Measurements from ENCODE around the gene PLPP3. TPM values are rescaled to one million over a fixed set of nuclear protein-coding genes. Genes with fewer than 3 reads are reported as not detected.

Gene PLPP3
- total and polyA plus RNA-seq, 2 experiments from 2014 or later, result 103 to 159 TPM

GRCh38 chr1:56469640-56470371, 109.6 kb downstream of the PLPP3 start:
- H3K9me3 ChIP-seq (ENCODE audit: low read depth), result no peaks in the 10 kb centered on the region

GRCh38 chr1:56468518-56468917, 110.8 kb downstream of the PLPP3 start:
- Histone ChIP-seq H3K4me1 (ENCODE audit: insufficient read depth) (no peaks in the 10 kb centered on the region), H3K4me3 (no peak overlapping the region), H3K27ac (no peak overlapping the region), H3K9me2 (replicated peaks; ENCODE audit: insufficient read depth) (no peaks in the 10 kb centered on the region), H3K79me2 (no peaks in the 10 kb centered on the region), H3K36me3 (replicated peaks; ENCODE audit: insufficient read depth, low read depth) (no peaks in the 10 kb centered on the region), H4K20me1 (ENCODE audit: insufficient read depth, poor library complexity, severe bottlenecking) (no peaks in the 10 kb centered on the region), H3K9me3 (ENCODE audit: low read depth) (no peaks in the 10 kb centered on the region), H3K4me2 (no peak overlapping the region), H2AFZ (no peak overlapping the region), H3K27me3 (no peaks in the 10 kb centered on the region)
- 65% methylated on average over 7 of the region's 7 CpGs for WGBS (ENCODE audit: low lambda C conversion rate, missing lambda C conversion rate)
- DNase-seq (ENCODE audit: low spot score), result no peak
- TF ChIP-seq CTCF (IDR thresholded peaks at IDR 0.05; ENCODE audit: poor library complexity), result no peak
- TF ChIP-seq EZH2 (IDR thresholded peaks at IDR 0.05; ENCODE audit: borderline replicate concordance), result no peak
- no peak for TF ChIP-seq EZH2phosphoT487 (IDR thresholded peaks at IDR 0.05; ENCODE audit: low read depth, severe bottlenecking, unreplicated experiment)

More at GRCh38 chr1:56469640-56470371, 109.6 kb downstream of the PLPP3 start:
- no peak overlapping the region for H3K4me2 ChIP-seq
- no peak overlapping the region for H2AFZ ChIP-seq
- H3K79me2 ChIP-seq, result no peaks in the 10 kb centered on the region
- no peak overlapping the region for H3K4me3 ChIP-seq
- no peaks in the 10 kb centered on the region for H3K9me2 ChIP-seq (replicated peaks; ENCODE audit: insufficient read depth)
- DNase-seq (ENCODE audit: low spot score), result no peak
- no peaks in the 10 kb centered on the region for H3K36me3 ChIP-seq (replicated peaks; ENCODE audit: insufficient read depth, low read depth)
- no peaks in the 10 kb centered on the region for H4K20me1 ChIP-seq (ENCODE audit: insufficient read depth, poor library complexity, severe bottlenecking)
- WGBS (ENCODE audit: low lambda C conversion rate, missing lambda C conversion rate), result 90% methylated on average over 5 of the region's 5 CpGs
- H3K4me1 ChIP-seq (ENCODE audit: insufficient read depth), result no peaks in the 10 kb centered on the region
- no peak overlapping the region for H3K27ac ChIP-seq
- no peak for TF ChIP-seq EZH2 (IDR thresholded peaks at IDR 0.05; ENCODE audit: borderline replicate concordance)
- no peak for TF ChIP-seq EZH2phosphoT487 (IDR thresholded peaks at IDR 0.05; ENCODE audit: low read depth, severe bottlenecking, unreplicated experiment)
- no peak for TF ChIP-seq CTCF (IDR thresholded peaks at IDR 0.05; ENCODE audit: poor library complexity)
- no peaks in the 10 kb centered on the region for H3K27me3 ChIP-seq

GRCh38 chr1:56466538-56466937, 112.8 kb downstream of the PLPP3 start:
- no peaks in the 10 kb centered on the region for H4K20me1 ChIP-seq (ENCODE audit: insufficient read depth, poor library complexity, severe bottlenecking)
- no peaks in the 10 kb centered on the region for H3K9me3 ChIP-seq (ENCODE audit: low read depth)
- H3K27me3 ChIP-seq, result no peaks in the 10 kb centered on the region
- TF ChIP-seq EZH2 (IDR thresholded peaks at IDR 0.05; ENCODE audit: borderline replicate concordance) (no peak), CTCF (IDR thresholded peaks at IDR 0.05; ENCODE audit: poor library complexity) (no peak), EZH2phosphoT487 (IDR thresholded peaks at IDR 0.05; ENCODE audit: low read depth, severe bottlenecking, unreplicated experiment) (no peak)
- 88% methylated on average over 1 of the region's 1 CpG for WGBS (ENCODE audit: low lambda C conversion rate, missing lambda C conversion rate)
- no peaks in the 10 kb centered on the region for H3K9me2 ChIP-seq (replicated peaks; ENCODE audit: insufficient read depth)
- DNase-seq (ENCODE audit: low spot score), result no peak
- H3K4me3 ChIP-seq, result no peak overlapping the region
- H3K4me2 ChIP-seq, result no peak overlapping the region
- H3K36me3 ChIP-seq (replicated peaks; ENCODE audit: insufficient read depth, low read depth), result no peaks in the 10 kb centered on the region
- H3K79me2 ChIP-seq, result no peaks in the 10 kb centered on the region
- no peak overlapping the region for H2AFZ ChIP-seq
- no peak overlapping the region for H3K27ac ChIP-seq
- peaks cover 2% of the 10 kb centered on the region for H3K4me1 ChIP-seq (ENCODE audit: insufficient read depth)
